ENCODE measurements around the gene SLC12A3.

Gene SLC12A3

GRCh38 chr16:56864960-56865359 lies at the start of gene SLC12A3:
SLC12A3 (plus strand) TSS chr16:56865207; CDS start chr16:56865236, 29 bp downstream.
- H3K4me3 ChIP-seq (replicated peaks; ENCODE audit: low read depth, low read length) = no peak within 1 kb of the TSS
- DNase-seq (ENCODE audit: extremely low read depth, insufficient read length) = no peak
- H3K36me3 ChIP-seq (ENCODE audit: control insufficient read depth, insufficient read depth, low read length) = no peaks in the 10 kb centered on the region
- no peak for TF ChIP-seq CTCF (IDR thresholded peaks at IDR 0.05; ENCODE audit: insufficient read depth, low read length, poor library complexity, severe bottlenecking)
- no peaks in the 10 kb centered on the region for H3K27me3 ChIP-seq (replicated peaks; ENCODE audit: control insufficient read depth, insufficient read depth, low read length)

GRCh38 chr16:56815721-56816120 lies 49.3 kb upstream of the SLC12A3 start:
- DNase-seq (ENCODE audit: extremely low read depth, insufficient read length) = no peak
- Histone ChIP-seq H3K27me3 (replicated peaks; ENCODE audit: control insufficient read depth, insufficient read depth, low read length) (no peaks in the 10 kb centered on the region), H3K36me3 (ENCODE audit: control insufficient read depth, insufficient read depth, low read length) (peaks cover 1% of the 10 kb centered on the region), H3K4me3 (replicated peaks; ENCODE audit: low read depth, low read length) (no peak overlapping the region)
- TF ChIP-seq CTCF (IDR thresholded peaks at IDR 0.05; ENCODE audit: insufficient read depth, low read length, poor library complexity, severe bottlenecking) = no peak

- H3K4me3 ChIP-seq (replicated peaks; ENCODE audit: low read depth, low read length) = no peak overlapping the region
- no peaks in the 10 kb centered on the region for H3K27me3 ChIP-seq (replicated peaks; ENCODE audit: control insufficient read depth, insufficient read depth, low read length)
- peaks cover 2% of the 10 kb centered on the region for H3K36me3 ChIP-seq (ENCODE audit: control insufficient read depth, insufficient read depth, low read length)
- no peak for DNase-seq (ENCODE audit: extremely low read depth, insufficient read length)
- TF ChIP-seq CTCF (IDR thresholded peaks at IDR 0.05; ENCODE audit: insufficient read depth, low read length, poor library complexity, severe bottlenecking) = no peak
Observed at GRCh38 chr16:56817056-56817455, 48.0 kb upstream of the SLC12A3 start.

GRCh38 chr16:56817938-56818337 lies 47.1 kb upstream of the SLC12A3 start:
- peaks cover 3% of the 10 kb centered on the region for H3K36me3 ChIP-seq (ENCODE audit: control insufficient read depth, insufficient read depth, low read length)
- H3K27me3 ChIP-seq (replicated peaks; ENCODE audit: control insufficient read depth, insufficient read depth, low read length) = no peaks in the 10 kb centered on the region
- no peak overlapping the region for H3K4me3 ChIP-seq (replicated peaks; ENCODE audit: low read depth, low read length)
- TF ChIP-seq CTCF (IDR thresholded peaks at IDR 0.05; ENCODE audit: insufficient read depth, low read length, poor library complexity, severe bottlenecking) = no peak
- no peak for DNase-seq (ENCODE audit: extremely low read depth, insufficient read length)

GRCh38 chr16:56823081-56823733 lies 41.8 kb upstream of the SLC12A3 start:
- Histone ChIP-seq H3K36me3 (ENCODE audit: control insufficient read depth, insufficient read depth, low read length) (peaks cover 5% of the 10 kb centered on the region), H3K4me3 (replicated peaks; ENCODE audit: low read depth, low read length) (no peak overlapping the region)
- DNase-seq (ENCODE audit: extremely low read depth, insufficient read length) = no peak

More at GRCh38 chr16:56823081-56823733, 41.8 kb upstream of the SLC12A3 start:
- TF ChIP-seq CTCF (IDR thresholded peaks at IDR 0.05; ENCODE audit: insufficient read depth, low read length, poor library complexity, severe bottlenecking) = no peak
- no peaks in the 10 kb centered on the region for H3K27me3 ChIP-seq (replicated peaks; ENCODE audit: control insufficient read depth, insufficient read depth, low read length)
